Femur (tissue), 1 donor: ENCODE data around the gene RINL.
"Not testable (repeated sequence)": the region's sequence is repeated elsewhere in the genome, so short reads cannot be mapped to it uniquely, and the experiment has no call there.

Experiments used
- DNase-seq: peaks from one replicate; pipeline ENCODE4 v3.0.0-alpha.2; 2017

The RINL gene

GRCh38 chr19:38873400-38873799, 4.7 kb downstream of the RINL start:
- DNase-seq, result not testable (repeated sequence)

GRCh38 chr19:38870612-38871011, 7.5 kb downstream of the RINL start:
- no peak for DNase-seq

- peak; percentile 82 for DNase-seq
These were observed 8.1 kb downstream of the RINL start for GRCh38 chr19:38869836-38870607.

- DNase-seq, result no peak
These were observed 8.8 kb downstream of the RINL start for GRCh38 chr19:38869160-38869835.

GRCh38 chr19:38868551-38868950, 9.5 kb downstream of the RINL start:
- no peak for DNase-seq

- no peak for DNase-seq
These were observed 10.8 kb downstream of the RINL start for GRCh38 chr19:38867171-38867780.

- peak; percentile 80 for DNase-seq
These were observed 15.6 kb downstream of the RINL start for GRCh38 chr19:38862321-38863059.

GRCh38 chr19:38861368-38861767, 16.7 kb downstream of the RINL start:
- no peak for DNase-seq

GRCh38 chr19:38859631-38860204, 18.4 kb downstream of the RINL start:
- DNase-seq, result not testable (repeated sequence)

- no peak for DNase-seq
These were observed 21.3 kb downstream of the RINL start for GRCh38 chr19:38856813-38857212.

- DNase-seq, result not testable (repeated sequence)
These were observed 22.3 kb downstream of the RINL start for GRCh38 chr19:38855751-38856150.

GRCh38 chr19:38854961-38855360, 23.1 kb downstream of the RINL start:
- DNase-seq, result not testable (repeated sequence)

- DNase-seq, result no peak
These were observed 24.9 kb downstream of the RINL start for GRCh38 chr19:38853214-38853613.

GRCh38 chr19:38852231-38853044, 25.6 kb downstream of the RINL start:
- DNase-seq, result peak; percentile 83

- DNase-seq, result peak; percentile 96
These were observed 26.3 kb downstream of the RINL start for GRCh38 chr19:38851622-38852230.

- DNase-seq, result peak; percentile 72
These were observed 27.0 kb downstream of the RINL start for GRCh38 chr19:38850976-38851621.

- DNase-seq, result peak; percentile 100
These were observed 27.6 kb downstream of the RINL start for GRCh38 chr19:38850436-38850975.

GRCh38 chr19:38849860-38850435, 28.1 kb downstream of the RINL start, which contains the start of gene HNRNPL:
TSS of gene HNRNPL (minus strand) at chr19:38849986. CDS start at chr19:38849966, 20 bp downstream.
- DNase-seq, result no peak

- peak; percentile 98 for DNase-seq
These were observed 28.8 kb downstream of the RINL start for GRCh38 chr19:38849147-38849859.
